CD4-positive, alpha-beta T cell treated with Interleukin-21 for 1 hour (primary cell): Measurements from ENCODE around the gene PMS2.
A peak's percentile ranks its signal among the peaks of the same experiment; 100 is the strongest.
"Not testable (repeated sequence)": the region's sequence is repeated elsewhere in the genome, so short reads cannot be mapped to it uniquely, and the experiment has no call there.

Source experiments
- DNase-seq: peaks from one replicate; pipeline ENCODE4 v3.0.0-alpha.2; 2020

Gene PMS2, protein sequence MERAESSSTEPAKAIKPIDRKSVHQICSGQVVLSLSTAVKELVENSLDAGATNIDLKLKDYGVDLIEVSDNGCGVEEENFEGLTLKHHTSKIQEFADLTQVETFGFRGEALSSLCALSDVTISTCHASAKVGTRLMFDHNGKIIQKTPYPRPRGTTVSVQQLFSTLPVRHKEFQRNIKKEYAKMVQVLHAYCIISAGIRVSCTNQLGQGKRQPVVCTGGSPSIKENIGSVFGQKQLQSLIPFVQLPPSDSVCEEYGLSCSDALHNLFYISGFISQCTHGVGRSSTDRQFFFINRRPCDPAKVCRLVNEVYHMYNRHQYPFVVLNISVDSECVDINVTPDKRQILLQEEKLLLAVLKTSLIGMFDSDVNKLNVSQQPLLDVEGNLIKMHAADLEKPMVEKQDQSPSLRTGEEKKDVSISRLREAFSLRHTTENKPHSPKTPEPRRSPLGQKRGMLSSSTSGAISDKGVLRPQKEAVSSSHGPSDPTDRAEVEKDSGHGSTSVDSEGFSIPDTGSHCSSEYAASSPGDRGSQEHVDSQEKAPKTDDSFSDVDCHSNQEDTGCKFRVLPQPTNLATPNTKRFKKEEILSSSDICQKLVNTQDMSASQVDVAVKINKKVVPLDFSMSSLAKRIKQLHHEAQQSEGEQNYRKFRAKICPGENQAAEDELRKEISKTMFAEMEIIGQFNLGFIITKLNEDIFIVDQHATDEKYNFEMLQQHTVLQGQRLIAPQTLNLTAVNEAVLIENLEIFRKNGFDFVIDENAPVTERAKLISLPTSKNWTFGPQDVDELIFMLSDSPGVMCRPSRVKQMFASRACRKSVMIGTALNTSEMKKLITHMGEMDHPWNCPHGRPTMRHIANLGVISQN

GRCh38 chr7:6008668-6009611 lies at the start of gene PMS2, which contains the start of gene AIMP2:
TSS of gene PMS2 (minus strand) at chr7:6009049. CDS start at chr7:6009019, 30 bp downstream.
TSS of gene AIMP2 (plus strand) at chr7:6009272. CDS start at chr7:6009364, 92 bp downstream.
- DNase-seq: peak; percentile 97

DNA sequence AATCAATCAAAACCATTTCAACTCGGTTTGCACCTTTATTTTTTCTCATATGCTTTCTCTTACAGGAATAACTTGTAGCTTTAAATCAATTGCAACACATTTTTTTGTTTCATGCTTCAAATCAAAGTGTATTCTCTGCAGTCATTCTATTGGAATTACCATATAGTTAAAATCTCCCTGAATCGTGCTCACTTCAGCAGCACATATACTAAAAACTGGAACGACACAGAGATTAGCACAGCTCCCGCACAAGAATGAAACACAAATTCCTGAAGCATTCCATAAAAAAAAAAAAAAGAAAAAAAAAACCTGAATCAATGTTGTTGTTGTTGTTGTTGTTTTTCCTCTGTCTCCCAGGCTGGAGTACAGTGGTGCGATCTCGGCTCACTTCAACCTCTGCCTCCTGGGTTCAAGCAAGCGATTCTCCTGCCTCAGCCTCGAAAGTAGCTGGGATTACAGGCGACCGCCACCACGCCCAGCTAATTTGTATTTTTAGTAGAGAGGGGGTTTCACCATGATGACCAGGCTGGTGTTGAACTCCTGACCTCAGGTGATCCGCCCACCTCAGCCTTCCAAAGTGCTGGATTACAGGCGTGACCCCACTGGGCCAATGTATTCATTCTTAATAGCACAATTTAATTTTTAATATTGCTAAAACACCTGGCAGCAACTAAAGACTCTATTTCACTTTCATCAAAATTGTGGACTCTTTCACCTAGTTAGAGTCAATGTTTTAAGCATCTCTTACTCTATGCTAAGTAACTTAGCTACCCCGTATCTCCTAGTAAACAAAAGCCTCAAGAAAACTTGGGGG lies 48.7 kb upstream of the PMS2 start:
- DNase-seq: no peak

GRCh38 chr7:6056616-6057015 lies 47.8 kb upstream of the PMS2 start:
- no peak for DNase-seq

DNA sequence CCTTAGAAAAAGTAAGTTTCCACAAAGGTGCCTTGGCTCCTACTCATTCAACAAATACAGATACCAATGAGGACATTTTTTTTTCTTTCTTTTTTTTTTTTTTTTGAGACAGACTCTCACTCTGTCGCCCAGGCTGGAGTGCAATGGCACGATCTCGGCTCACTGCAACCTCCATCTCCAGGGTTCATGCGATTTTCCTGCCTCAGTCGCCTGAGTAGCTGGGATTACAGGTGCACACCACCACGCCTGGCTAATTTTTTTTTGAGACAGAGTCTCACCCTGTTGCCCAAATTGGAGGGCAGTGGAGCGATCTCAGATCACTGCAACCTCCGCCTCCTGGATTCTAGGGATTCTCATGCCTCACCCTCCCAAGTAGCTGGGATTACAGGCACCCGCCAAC lies 42.3 kb upstream of the PMS2 start:
- DNase-seq: not testable (repeated sequence)

DNA sequence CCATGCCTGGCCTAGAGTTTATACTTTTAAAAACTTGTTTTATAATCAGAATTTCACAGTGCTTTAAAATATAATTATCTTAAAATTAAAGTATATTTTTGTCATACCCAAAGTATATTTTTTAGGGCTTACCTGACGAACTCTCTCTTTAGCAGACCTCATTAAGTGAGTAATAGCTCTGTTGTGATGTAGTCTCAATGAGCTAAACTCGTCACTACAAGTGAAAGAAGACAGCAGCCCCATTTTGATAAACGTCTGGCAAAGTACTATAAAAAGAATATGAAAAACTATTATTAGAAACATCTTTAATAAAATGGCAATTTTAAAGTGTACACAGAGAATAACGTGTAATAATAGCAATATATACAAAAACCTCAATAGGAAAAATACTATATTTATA lies 40.9 kb upstream of the PMS2 start:
- DNase-seq: no peak

DNA sequence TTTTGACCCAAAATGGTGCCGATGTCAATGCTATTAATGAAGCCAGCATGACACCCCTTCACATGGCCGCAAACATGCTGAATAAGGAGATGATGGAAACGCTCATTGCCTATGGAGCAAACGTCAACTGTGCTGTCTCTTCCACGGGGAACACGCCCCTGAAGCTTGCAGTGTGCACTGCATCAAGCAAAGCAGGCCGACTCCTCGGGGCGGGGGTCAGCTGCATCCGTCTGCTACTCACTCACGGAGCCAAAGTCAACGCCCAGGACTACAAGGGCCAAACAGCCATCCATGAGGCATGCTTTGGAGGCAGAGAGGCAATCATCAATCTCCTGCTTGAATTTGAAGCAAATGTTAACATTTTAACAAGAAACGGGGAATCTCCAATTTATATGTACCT lies 26.8 kb upstream of the PMS2 start:
- DNase-seq: no peak

- no peak for DNase-seq
Measured at GRCh38 chr7:6035165-6035564, 26.3 kb upstream of the PMS2 start.

DNA sequence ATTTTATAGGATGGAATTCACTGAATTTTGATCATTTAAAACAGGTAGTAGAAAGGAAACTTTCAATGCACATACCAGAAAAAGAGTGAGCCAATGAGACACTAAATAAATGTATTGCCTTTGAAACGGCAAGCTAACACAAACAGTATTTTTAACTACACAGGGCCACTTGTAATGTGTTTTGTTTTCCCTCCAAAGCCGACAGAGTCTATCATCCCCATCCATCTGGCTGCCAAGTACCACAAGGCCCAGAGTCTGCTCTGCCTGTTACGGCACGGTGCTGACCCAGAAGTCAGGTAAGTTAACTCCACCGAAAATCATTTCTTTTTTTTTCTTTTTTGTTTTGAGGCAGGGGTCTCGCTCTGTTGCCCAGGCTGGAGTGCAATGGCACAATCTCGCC lies 23.8 kb upstream of the PMS2 start:
- no peak for DNase-seq

DNA sequence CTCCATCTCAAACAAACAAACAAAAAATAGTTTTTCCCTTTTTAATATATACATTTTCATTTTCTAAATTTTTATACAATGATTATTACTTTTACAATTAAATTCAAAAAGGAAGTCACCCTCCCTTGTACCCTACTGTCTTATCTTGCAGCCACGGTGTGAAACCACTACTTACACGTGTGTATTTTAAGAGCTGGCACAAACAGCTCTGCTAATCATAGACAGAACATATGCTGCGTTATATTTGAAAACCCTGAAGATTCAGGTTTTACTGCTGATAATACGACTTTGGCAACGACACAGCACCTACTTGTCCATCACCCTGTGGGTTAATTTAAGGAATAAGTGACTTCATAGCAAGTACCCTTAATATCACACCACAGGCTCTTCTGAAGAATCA lies 23.3 kb upstream of the PMS2 start:
- peak; percentile 25 for DNase-seq

GRCh38 chr7:6031567-6031966 lies 22.7 kb upstream of the PMS2 start:
- no peak for DNase-seq

DNA sequence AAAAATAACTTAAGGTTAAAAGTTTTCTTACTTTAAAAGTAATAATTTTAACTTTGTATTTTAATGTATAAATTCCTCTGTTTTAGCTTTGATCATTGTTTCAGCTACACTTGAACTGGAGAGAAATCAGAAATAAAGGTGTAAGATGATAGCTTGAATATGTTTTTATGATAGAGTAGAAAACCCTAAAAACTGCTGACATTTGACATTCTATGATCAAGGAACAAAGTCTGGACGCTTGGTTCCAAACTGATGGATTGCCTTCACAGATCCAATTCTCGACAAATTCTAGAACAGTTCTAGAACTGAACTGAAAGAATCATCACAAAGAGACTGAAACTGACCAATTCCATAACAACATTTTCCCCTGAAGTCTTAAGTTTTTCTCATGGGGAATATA lies 22.1 kb upstream of the PMS2 start, which contains the start of gene ANKRD61:
TSS of gene ANKRD61 (plus strand) at position 389 of the 400 bp plus-strand sequence. CDS start at position 389, 0 bp downstream.
- no peak for DNase-seq

- DNase-seq: no peak
Measured at GRCh38 chr7:6028563-6028962, 19.7 kb upstream of the PMS2 start.

DNA sequence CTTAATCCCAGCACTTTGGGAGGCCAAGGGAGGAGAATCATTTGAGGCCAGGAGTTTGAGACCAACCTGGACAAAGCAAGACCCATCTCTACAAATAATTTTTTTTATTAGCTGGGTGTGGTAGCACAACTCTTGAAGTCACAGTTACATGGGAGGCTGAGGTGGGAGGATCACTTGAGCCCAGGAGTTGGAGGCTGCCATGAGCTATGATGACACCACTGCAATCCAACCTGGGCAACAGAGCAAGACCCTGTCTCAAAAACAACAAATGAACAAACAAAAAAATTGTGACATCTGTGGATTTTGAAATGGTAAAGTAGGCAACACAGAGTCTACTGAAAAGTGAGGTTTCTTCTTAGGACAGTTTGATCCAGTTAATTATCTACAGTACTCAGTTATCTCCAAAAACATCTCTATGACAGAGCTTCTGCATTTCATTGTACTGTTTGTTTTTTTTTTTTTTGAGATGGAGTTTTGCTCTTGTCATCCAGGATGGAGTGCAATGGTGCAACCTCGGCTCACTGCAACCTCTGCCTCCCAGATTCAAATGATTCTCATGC lies 19.0 kb upstream of the PMS2 start:
- no peak for DNase-seq

DNA sequence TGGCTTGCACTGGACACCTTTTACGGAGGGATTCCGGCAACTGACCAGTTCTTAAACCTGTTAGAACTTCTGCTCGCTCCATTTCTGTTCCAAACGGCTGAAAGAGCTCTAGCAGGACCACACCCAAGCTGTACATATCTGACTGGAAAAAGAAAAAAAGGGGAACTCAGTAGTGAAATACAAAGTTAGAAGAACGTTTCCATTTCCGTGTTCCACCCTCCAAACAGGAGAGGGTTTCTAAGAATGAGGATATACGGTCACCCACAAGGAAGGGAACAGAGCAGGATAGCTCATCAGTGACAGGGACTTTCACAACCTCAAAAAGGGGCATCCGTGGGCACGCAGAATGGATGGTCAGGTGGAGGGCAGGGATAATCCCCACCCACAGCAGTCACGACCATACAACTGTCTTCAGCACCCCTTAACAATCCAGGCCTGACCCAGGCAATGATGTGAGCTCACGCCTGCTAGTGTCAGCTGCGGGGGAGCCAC lies 18.0 kb upstream of the PMS2 start:
- DNase-seq: peak; percentile 8

GRCh38 chr7:6026011-6026819 lies 17.4 kb upstream of the PMS2 start:
- DNase-seq: peak; percentile 79

GRCh38 chr7:6023974-6024435 lies 15.2 kb upstream of the PMS2 start:
- no peak for DNase-seq

DNA sequence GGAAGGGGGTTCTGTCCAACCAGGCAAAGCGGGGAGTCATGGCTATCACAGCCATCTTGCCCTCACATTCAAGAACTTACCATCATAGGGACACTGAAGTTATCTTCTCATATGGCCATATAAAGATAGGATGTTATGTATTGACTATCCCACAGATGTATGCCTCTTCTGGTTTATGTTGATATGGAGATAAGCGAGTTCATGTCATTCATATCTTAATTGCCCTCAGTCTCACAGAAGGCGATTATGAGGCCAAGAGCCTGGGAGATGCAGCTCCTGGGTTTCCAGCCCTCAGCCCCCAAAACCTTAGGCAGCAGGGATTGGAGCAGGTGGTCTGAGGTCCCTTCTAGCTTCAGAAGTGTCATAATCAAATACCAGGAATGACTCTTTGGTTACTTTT lies 13.9 kb upstream of the PMS2 start:
- DNase-seq: no peak

DNA sequence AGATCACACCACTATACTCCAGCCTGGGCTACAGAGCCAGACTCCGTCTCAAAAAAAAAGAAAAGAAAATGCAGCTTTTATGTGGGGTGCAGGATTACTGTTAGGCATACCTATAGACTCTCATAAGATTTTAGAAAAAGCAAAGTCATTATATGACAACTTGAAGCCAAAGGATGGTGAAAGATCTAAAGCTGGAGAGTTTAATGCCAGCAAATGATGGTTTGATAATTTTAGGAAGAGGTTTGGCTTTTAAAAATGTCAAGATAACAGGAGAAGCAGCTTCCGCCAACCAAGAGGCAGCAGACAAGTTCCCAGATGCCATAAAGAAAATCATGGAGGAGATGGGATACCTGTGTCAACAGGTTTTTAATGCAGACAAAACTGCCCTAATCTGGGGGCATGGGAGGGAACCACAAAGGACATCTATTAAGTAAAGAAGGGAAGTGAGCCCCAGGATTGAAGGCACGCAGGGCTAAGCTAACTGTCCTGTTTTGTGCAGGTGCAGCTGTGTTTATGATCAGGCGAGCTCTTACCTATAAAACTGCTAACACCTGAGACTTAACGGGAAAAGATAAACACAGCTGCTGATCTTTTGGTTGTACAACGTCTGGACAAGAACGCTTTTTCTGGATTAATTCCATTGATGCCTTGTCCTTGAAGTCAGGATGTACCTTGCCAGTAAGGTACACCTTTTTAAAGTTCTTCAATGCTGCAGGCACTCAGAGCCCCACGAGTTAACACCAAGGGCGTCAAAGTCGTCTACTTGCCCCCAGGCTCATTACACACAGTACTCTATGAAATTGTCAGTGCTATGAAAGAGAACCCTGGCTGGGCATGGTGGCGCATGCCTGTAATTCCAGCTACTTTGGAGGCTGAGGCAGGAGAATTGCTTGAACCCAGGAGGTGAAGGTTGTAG lies 11.8 kb upstream of the PMS2 start:
- no peak for DNase-seq

DNA sequence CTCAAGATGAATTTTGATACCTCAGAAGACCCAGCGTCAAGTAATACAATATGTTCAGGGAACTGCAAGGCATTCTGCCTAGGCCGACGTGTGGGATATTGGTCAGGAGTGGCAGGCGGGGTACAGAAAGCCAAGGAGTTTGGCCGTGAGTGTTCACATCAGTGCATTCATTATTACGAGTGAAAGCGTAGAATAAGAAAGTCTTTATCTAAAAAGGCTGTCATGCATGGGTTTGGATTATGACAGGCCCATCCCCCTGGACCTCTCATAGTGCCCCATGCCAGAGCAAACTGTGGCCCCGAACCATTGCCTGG lies 7.8 kb upstream of the PMS2 start:
- no peak for DNase-seq
